Sigmoid colon (tissue), 7 donors: ENCODE data around the gene PPP2R2B. TPM values are rescaled to one million over a fixed set of nuclear protein-coding genes. Genes with fewer than 3 reads are reported as not detected.

Experiments
- DNase-seq: peaks from one replicate; pipeline ENCODE4 v3.0.0-alpha.2; 2019
- H3K27ac ChIP-seq, 4 donors: fragments of 200-600 bp; sonication (generic); one replicate each; pipeline ENCODE4 v1.5.1; 2016 to 2019; ENCODE audit warnings: mild to moderate bottlenecking in 1 of 4
- H3K27me3 ChIP-seq, 3 donors: fragments of 200-600 bp; sonication (generic); one replicate each; pipeline ENCODE4 v1.5.1; 2019; ENCODE audit warnings: mild to moderate bottlenecking in 1 of 3
- H3K36me3 ChIP-seq, 4 donors: fragments of 200-600 bp; sonication (generic); one replicate each; pipeline ENCODE4 v1.5.1; 2016 to 2019
- H3K4me1 ChIP-seq, 4 donors: fragments of 200-600 bp; sonication (generic); one replicate each; pipeline ENCODE4 v1.5.1; 2017 to 2019
- H3K4me3 ChIP-seq, 4 donors: fragments of 200-600 bp; sonication (generic); one replicate each; pipeline ENCODE4 v1.5.1; 2017 to 2019; ENCODE audit warnings: mild to moderate bottlenecking in 2 of 4, moderate library complexity in 1 of 4
- H3K9me3 ChIP-seq, 4 donors: fragments of 200-600 bp in 3 of 4; sonication (generic) in 3 of 4; one replicate each; pipeline versions ENCODE4 v1.5.1 to v1.6.1; 2013 to 2019
- EP300 ChIP-seq, 4 donors: sonication (generic); formaldehyde crosslinking; IDR thresholded peaks; one replicate each; pipeline ENCODE4 v1.6.1; 2017; ENCODE audit warnings: antibody characterized with exemption in 4 of 4
- POLR2A ChIP-seq, 2 donors: fragments of 450-650 bp; IDR thresholded peaks; one replicate each; pipeline ENCODE4 v1.6.1; 2016; ENCODE audit warnings: antibody characterized with exemption in 2 of 2, mild to moderate bottlenecking in 2 of 2, moderate library complexity in 2 of 2
- POLR2AphosphoS5 ChIP-seq, 4 donors: sonication (generic); formaldehyde crosslinking; IDR thresholded peaks; one replicate each; pipeline ENCODE4 v1.6.1; 2017; ENCODE audit warnings: antibody characterized with exemption in 4 of 4
- WGBS, 2 donors: extraction: QIAGEN DNeasy Blood & Tissue Kit; methylation state at CpG; one replicate each; pipeline ENCODE4 v1.1.7; 2013; 5-methylcytosine and 5-hydroxymethylcytosine counted together
- intact Hi-C: fragments of 100-400 bp; cut with DNase I; formaldehyde crosslinking; loops from one replicate; pipeline ENCODE4 v1.15.1; 2023
- polyA plus RNA-seq, 3 donors: library from polyadenylated mRNA; stranded (reverse); fragments of 200-250 nt; gene quantifications; one replicate each; pipeline ENCODE4 v1.2.3, GENCODE V29; 2013
- total RNA-seq, 4 donors: library from RNA; depleted of rRNA; stranded (reverse); fragments of >200 nt; gene quantifications; one replicate each; pipeline ENCODE4 v1.1.0, GENCODE V29; 2016
- TF ChIP-seq, protein P1 (sequence below), 4 experiments: fragments of 450-650 bp in 3 of 4; fragments of 200-600 bp in 1 of 4; IDR thresholded peaks; one replicate each; pipeline ENCODE4 v1.5.1; 2016 to 2019; ENCODE audit warnings: antibody characterized with exemption in 4 of 4, mild to moderate bottlenecking in 3 of 4, moderate library complexity in 2 of 4
- donor health status: healthy with polysubstance abuse.
- donor health status: Bipolar disorder and iron deficiency.
- donor health status: healthy.

The PPP2R2B gene
- total and polyA plus RNA-seq, 7 donors, result 0.60 to 19.6 (median 7.4) TPM; not detected in 1

DNA sequence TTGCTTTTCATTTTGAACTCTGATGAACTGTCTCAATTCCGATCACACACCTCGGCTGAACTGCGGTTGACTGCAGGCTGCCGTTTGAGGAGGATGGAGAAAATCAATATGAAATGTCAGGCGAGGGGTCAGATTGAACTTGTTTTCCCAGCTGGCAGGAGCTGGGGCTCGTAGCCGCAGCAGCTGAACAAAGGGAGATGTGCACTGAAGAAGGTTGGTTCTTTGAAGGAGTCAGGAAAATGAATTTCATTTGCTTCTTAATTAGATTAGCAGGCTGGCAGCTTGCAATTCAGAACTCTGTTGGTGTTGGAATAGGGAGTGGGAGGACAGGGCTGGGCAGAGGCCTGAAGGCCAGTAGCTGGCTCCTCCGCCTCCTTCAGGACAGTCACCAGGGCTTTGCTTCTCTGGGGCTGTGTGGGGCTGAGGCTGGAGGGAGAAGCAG, 245.2 kb downstream of the PPP2R2B start:
- Histone ChIP-seq H3K4me1 (no peaks in the 10 kb centered on the region), H3K4me3 (no peak overlapping the region), H3K27ac (no peak overlapping the region), H3K9me3 (peaks cover 0 to 4% (median 0%) of the 10 kb centered on the region in 4 donors), H3K36me3 (no peaks in the 10 kb centered on the region), H3K27me3 (no peaks in the 10 kb centered on the region)
- TF ChIP-seq EP300 (IDR thresholded peaks at IDR 0.05) (no peak), POLR2AphosphoS5 (IDR thresholded peaks at IDR 0.05) (no peak), POLR2A (IDR thresholded peaks at IDR 0.05) (no peak)
- TF ChIP-seq, protein P1, sequence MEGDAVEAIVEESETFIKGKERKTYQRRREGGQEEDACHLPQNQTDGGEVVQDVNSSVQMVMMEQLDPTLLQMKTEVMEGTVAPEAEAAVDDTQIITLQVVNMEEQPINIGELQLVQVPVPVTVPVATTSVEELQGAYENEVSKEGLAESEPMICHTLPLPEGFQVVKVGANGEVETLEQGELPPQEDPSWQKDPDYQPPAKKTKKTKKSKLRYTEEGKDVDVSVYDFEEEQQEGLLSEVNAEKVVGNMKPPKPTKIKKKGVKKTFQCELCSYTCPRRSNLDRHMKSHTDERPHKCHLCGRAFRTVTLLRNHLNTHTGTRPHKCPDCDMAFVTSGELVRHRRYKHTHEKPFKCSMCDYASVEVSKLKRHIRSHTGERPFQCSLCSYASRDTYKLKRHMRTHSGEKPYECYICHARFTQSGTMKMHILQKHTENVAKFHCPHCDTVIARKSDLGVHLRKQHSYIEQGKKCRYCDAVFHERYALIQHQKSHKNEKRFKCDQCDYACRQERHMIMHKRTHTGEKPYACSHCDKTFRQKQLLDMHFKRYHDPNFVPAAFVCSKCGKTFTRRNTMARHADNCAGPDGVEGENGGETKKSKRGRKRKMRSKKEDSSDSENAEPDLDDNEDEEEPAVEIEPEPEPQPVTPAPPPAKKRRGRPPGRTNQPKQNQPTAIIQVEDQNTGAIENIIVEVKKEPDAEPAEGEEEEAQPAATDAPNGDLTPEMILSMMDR (IDR thresholded peaks at IDR 0.05), result no peak
- no peak for DNase-seq
- WGBS, 2 donors, result 89 to 90% methylated on average over 8 of the region's 8 CpGs
- intact Hi-C loops, result no loop called here

- 88 to 93% methylated on average over 8 of the region's 8 CpGs for WGBS, 2 donors
- DNase-seq, result no peak
- Histone ChIP-seq H3K27me3 (no peaks in the 10 kb centered on the region), H3K4me3 (no peak overlapping the region), H3K27ac (no peak overlapping the region), H3K9me3 (peaks cover 0 to 4% (median 0%) of the 10 kb centered on the region in 4 donors), H3K4me1 (no peaks in the 10 kb centered on the region), H3K36me3 (no peaks in the 10 kb centered on the region)
- intact Hi-C loops, result no loop called here
- TF ChIP-seq, protein P1 (IDR thresholded peaks at IDR 0.05), result no peak
- TF ChIP-seq POLR2AphosphoS5 (IDR thresholded peaks at IDR 0.05) (no peak), EP300 (IDR thresholded peaks at IDR 0.05) (no peak), POLR2A (IDR thresholded peaks at IDR 0.05) (no peak)
Measured at GRCh38 chr5:146632620-146633322, 245.8 kb downstream of the PPP2R2B start.

DNA sequence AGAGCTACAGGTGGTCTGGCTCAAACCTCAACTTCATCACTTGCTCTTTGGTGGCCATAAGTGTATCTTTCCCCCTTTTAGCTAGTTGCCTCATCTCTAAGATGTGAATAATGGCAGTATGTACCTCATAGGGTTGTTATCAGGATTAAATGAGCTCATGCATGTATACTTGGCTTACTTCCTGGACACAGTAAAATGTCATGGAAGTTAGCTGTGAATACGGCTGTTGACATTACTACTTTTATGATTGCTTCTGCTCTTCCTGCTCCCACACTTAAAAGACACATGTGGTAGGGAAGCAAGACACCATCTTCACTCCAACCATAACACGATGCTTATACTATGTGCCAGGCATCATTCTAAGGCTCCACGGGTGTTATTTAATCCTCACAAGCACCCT, 248.1 kb downstream of the PPP2R2B start:
- intact Hi-C loops, result no loop called here
- no peak for DNase-seq
- no peaks in the 10 kb centered on the region for H3K36me3 ChIP-seq
- WGBS, 2 donors, result 14 to 60% methylated on average over 3 of the region's 3 CpGs
- no peaks in the 10 kb centered on the region for H3K4me1 ChIP-seq
- H3K4me3 ChIP-seq, result no peak overlapping the region
- H3K27me3 ChIP-seq, result no peaks in the 10 kb centered on the region
- H3K9me3 ChIP-seq, result peaks cover 0 to 4% (median 0%) of the 10 kb centered on the region in 4 donors
- TF ChIP-seq POLR2AphosphoS5 (IDR thresholded peaks at IDR 0.05), result no peak
- TF ChIP-seq, protein P1 (IDR thresholded peaks at IDR 0.05), result no peak
- TF ChIP-seq POLR2A (IDR thresholded peaks at IDR 0.05), result no peak
- H3K27ac ChIP-seq, result no peak overlapping the region

DNA sequence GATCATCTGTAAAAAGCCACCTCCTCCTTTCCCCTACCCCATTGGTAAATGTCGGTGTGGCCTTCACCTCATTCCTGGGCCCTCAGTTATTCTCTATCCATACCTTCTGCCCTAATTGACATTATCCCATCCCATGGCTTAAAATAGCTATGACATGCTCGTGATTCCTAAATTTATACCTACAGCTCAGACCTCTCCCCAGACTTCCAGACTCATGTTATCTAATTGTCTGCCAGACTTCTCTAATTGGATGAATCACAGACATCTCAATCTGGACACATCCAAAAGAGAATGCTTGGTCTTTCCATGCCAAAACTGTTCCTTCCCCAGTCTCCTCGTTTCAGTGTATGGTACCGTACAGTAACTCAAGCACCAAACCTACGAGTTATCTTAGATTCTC, 249.6 kb downstream of the PPP2R2B start:
- H3K4me1 ChIP-seq, result no peaks in the 10 kb centered on the region
- no peaks in the 10 kb centered on the region for H3K9me3 ChIP-seq
- H3K4me3 ChIP-seq, result no peak overlapping the region
- WGBS, 2 donors, result 89 to 95% methylated on average over 5 of the region's 5 CpGs
- DNase-seq, result no peak
- no peaks in the 10 kb centered on the region for H3K27me3 ChIP-seq
- TF ChIP-seq EP300 (IDR thresholded peaks at IDR 0.05) (no peak), POLR2AphosphoS5 (IDR thresholded peaks at IDR 0.05) (no peak), POLR2A (IDR thresholded peaks at IDR 0.05) (no peak)
- TF ChIP-seq, protein P1 (IDR thresholded peaks at IDR 0.05), result no peak
- intact Hi-C loops, result no loop called here
- no peaks in the 10 kb centered on the region for H3K36me3 ChIP-seq
- H3K27ac ChIP-seq, result no peak overlapping the region

- intact Hi-C loops, result no loop called here
- no peak for DNase-seq
- H3K4me1 ChIP-seq, result no peaks in the 10 kb centered on the region
- no peak overlapping the region for H3K4me3 ChIP-seq
- 77 to 78% methylated on average over 1 of the region's 1 CpG for WGBS, 2 donors
- no peaks in the 10 kb centered on the region for H3K9me3 ChIP-seq
- H3K27ac ChIP-seq, result no peak overlapping the region
- TF ChIP-seq POLR2AphosphoS5 (IDR thresholded peaks at IDR 0.05) (no peak), EP300 (IDR thresholded peaks at IDR 0.05) (no peak), POLR2A (IDR thresholded peaks at IDR 0.05) (no peak)
- TF ChIP-seq, protein P1 (IDR thresholded peaks at IDR 0.05), result no peak
- no peaks in the 10 kb centered on the region for H3K36me3 ChIP-seq
- no peaks in the 10 kb centered on the region for H3K27me3 ChIP-seq
Measured at GRCh38 chr5:146626936-146627335, 251.6 kb downstream of the PPP2R2B start.
